Amniotic epithelial cell (primary cell): ENCODE data around the gene SVIL.
A peak's percentile ranks its signal among the peaks of the same experiment; 100 is the strongest.

ENCODE experiments used
- DNase-seq: peaks from one replicate; pipeline ENCODE4 v3.0.0-alpha.2; 2010; ENCODE audit warnings: low read depth

Gene SVIL

GRCh38 chr10:29412485-29412884 is 222.3 kb downstream of the SVIL start:
- peak; percentile 71 for DNase-seq

GRCh38 chr10:29411666-29412315 is 223.0 kb downstream of the SVIL start:
- DNase-seq, result no peak

- DNase-seq, result peak; percentile 67
Observed at GRCh38 chr10:29409241-29410054, 225.3 kb downstream of the SVIL start.

GRCh38 chr10:29408847-29409240 is 225.9 kb downstream of the SVIL start:
- no peak for DNase-seq
